Activated naive CD4-positive, alpha-beta T cell treated with anti-CD3 and anti-CD28 coated beads, Interleukin-2, amount 50 U/mL, for 24 hours (primary cell): Measurements from ENCODE around the gene COL4A1.

Experiments used
- H3K27ac Mint-ChIP-seq: one replicate; pipeline ENCODE4 v1.8.0; 2021; ENCODE audit warnings: mild to moderate bottlenecking, mixed read lengths
- H3K27me3 Mint-ChIP-seq: one replicate; pipeline ENCODE4 v1.8.0; 2021; ENCODE audit warnings: mixed read lengths
- H3K36me3 Mint-ChIP-seq: one replicate; pipeline ENCODE4 v1.8.0; 2021; ENCODE audit warnings: mixed read lengths
- H3K4me1 Mint-ChIP-seq: one replicate; pipeline ENCODE4 v1.8.0; 2021; ENCODE audit warnings: mixed read lengths
- H3K4me3 Mint-ChIP-seq: one replicate; pipeline ENCODE4 v1.8.0; 2021; ENCODE audit warnings: mild to moderate bottlenecking, mixed read lengths
- H3K9me3 Mint-ChIP-seq: one replicate; pipeline ENCODE4 v1.8.0; 2021; ENCODE audit warnings: mixed read lengths

The COL4A1 gene

DNA sequence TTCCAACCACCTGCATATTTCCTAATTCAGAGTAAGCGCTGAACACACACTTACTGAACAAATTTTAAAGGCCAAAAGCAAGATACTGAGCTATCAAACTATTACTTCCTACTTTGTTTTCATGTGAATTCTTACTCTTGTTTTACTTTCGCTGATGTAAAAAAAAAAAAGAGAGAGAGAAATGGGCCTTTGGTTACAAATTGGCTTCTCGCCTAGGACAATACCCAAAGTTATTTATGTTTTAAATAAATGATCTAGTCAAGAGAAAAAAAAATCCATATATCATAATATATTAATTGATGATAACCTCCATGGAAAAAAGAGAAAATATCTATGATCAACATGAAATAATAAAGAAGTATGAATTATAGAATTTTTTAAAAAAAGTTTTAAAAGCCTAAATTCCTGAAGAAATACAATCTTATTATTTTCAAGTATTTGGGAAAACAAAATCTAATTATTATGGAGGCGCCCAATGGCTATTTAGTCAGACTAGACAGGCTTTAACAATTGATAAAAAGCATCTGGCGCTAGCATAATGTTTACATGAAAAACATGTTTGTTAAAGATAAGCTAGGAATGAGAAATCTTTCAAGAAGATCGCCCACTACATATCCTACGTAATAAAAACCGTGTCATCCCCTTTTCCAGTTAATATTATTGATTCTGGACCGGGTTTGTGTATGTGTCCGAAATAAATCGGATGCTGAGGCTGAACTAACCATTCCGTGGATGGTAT lies 9.0 kb downstream of the COL4A1 start:
- Mint-ChIP-seq H3K4me1 (no peaks in the 10 kb centered on the region), H3K9me3 (no peaks in the 10 kb centered on the region), H3K27me3 (peaks cover 28% of the 10 kb centered on the region), H3K4me3 (no peak overlapping the region), H3K27ac (no peak overlapping the region), H3K36me3 (no peaks in the 10 kb centered on the region)

DNA sequence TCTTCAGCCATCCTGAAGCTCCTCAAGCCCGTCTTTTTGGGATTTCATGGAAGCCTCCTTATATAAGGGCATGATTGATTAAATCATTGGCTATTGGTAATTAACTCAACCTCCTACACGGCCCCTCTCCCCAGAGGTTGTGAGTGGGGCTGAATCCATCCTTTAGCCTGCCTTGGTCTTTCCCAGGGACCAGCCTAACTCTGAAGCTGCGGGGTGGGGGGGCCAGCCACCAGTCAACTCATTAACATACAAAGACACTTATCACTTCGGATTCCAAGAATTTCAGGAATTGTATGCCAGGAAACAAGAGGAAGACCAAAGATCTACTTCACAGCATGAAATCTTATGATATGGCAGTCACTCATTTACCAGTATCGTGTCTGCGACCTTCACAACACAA lies 9.9 kb downstream of the COL4A1 start:
- peaks cover 27% of the 10 kb centered on the region for H3K27me3 Mint-ChIP-seq

DNA sequence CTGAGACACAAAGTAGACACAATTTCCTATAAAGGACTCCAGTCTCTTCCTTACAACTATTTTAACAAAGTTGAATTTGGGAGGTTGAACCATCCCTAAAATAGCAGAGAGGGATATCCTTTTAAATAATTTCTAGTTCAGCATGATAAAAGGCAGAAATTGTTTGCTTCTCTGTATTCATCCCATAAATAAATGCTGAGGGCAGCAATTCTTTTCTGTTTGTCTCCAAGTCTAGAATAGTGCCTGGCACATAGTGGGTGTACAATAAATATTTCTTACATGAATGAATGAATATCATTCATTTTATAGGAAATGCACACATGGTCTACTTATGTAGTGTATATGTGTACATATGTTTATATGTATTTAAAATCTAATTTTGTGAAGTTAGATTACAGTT lies 12.3 kb downstream of the COL4A1 start:
- H3K4me3 Mint-ChIP-seq = no peak overlapping the region
- H3K27me3 Mint-ChIP-seq = peaks cover 16% of the 10 kb centered on the region
- no peaks in the 10 kb centered on the region for H3K9me3 Mint-ChIP-seq
- H3K36me3 Mint-ChIP-seq = no peaks in the 10 kb centered on the region
- no peaks in the 10 kb centered on the region for H3K4me1 Mint-ChIP-seq
- no peak overlapping the region for H3K27ac Mint-ChIP-seq

More for the DNA sequence above, 9.9 kb downstream of the COL4A1 start:
- no peaks in the 10 kb centered on the region for H3K36me3 Mint-ChIP-seq
- H3K27ac Mint-ChIP-seq = no peak overlapping the region
- H3K9me3 Mint-ChIP-seq = no peaks in the 10 kb centered on the region
- H3K4me3 Mint-ChIP-seq = no peak overlapping the region
- H3K4me1 Mint-ChIP-seq = no peaks in the 10 kb centered on the region

DNA sequence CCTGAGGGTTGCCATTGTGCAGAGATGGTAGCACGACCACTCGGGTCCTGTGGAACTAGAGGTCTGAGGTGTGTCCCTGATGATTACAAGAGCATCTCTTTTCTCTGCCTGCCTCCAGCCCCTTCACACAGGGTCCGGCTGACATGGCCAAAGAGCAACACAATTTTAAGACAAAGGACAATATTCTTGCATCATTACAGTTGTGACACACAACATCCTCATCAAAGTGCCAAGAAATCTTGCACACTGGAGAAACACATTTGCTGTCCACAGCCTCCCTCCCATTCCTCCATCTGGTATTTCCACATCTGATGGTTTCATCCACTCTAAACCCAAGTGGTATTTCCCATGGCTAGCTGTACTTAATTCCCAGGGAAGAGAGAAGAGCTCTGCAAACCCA lies 12.8 kb downstream of the COL4A1 start:
- Mint-ChIP-seq H3K4me1 (no peaks in the 10 kb centered on the region), H3K27ac (no peak overlapping the region), H3K27me3 (peaks cover 16% of the 10 kb centered on the region), H3K9me3 (no peaks in the 10 kb centered on the region), H3K36me3 (no peaks in the 10 kb centered on the region), H3K4me3 (no peak overlapping the region)

DNA sequence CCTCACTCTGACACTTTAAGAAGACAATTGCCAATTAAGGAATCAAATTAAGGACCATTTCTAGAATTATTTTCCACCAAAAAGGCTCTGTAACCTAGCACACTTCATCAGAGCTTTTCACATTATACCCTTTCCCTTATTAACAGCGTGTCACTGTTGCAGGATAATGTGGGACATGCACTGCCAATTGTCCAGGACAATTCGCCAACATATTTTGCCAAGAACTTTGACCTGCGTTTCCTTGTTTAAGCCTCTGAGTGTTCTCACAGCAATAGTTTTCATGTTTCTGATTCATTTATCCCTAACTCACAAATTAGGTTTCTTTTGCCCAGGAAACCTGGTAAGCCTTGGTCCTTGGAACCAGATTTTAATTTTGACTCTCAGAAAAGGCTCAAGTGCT lies 13.3 kb downstream of the COL4A1 start:
- no peaks in the 10 kb centered on the region for H3K36me3 Mint-ChIP-seq
- no peaks in the 10 kb centered on the region for H3K4me1 Mint-ChIP-seq
- H3K27ac Mint-ChIP-seq = no peak overlapping the region
- peaks cover 15% of the 10 kb centered on the region for H3K27me3 Mint-ChIP-seq
- no peak overlapping the region for H3K4me3 Mint-ChIP-seq
- H3K9me3 Mint-ChIP-seq = no peaks in the 10 kb centered on the region

DNA sequence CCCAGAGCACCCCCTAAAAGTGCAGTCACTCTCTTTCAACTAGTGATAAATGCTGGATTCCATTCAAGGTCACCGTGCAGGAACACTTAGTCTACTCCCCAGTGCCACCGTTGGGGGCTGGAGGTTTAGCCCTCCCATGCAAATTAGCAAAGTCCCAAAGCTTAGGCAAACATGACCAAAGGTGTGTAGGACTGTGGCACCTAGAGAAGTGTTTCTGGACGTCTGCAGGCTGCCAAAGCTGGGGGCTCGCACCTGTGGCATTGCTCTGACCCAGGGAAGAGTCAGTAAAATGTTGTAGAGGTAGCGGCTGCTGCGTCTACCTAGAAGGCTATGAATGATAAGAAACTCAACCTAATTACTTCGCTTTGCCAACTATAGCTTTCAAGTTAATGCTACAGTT lies 13.9 kb downstream of the COL4A1 start:
- H3K4me3 Mint-ChIP-seq = no peak overlapping the region
- no peaks in the 10 kb centered on the region for H3K4me1 Mint-ChIP-seq
- H3K36me3 Mint-ChIP-seq = no peaks in the 10 kb centered on the region
- no peak overlapping the region for H3K27ac Mint-ChIP-seq
- H3K27me3 Mint-ChIP-seq = peaks cover 12% of the 10 kb centered on the region
- H3K9me3 Mint-ChIP-seq = no peaks in the 10 kb centered on the region

DNA sequence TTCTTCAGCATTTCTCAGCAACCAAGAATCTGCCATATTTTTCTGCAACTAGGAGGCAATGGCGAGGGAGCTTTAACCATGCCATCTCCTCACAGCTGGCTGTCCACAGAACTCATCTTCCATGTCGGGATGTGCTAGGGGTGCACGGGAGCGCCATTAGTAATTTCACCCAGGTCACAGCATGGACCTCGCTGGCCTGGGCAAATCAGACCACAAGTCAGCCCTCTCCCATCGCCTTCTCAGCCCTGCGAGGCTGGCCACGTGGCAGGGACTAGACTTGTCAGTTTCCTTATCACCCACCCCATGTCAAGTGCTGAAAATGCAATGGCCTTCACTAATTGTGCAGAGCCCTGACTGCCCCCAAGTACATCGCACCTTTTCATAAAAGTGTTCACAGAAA lies 15.7 kb downstream of the COL4A1 start:
- H3K9me3 Mint-ChIP-seq = no peaks in the 10 kb centered on the region
- no peak overlapping the region for H3K4me3 Mint-ChIP-seq
- H3K36me3 Mint-ChIP-seq = no peaks in the 10 kb centered on the region
- H3K4me1 Mint-ChIP-seq = no peaks in the 10 kb centered on the region
- peaks cover 7% of the 10 kb centered on the region for H3K27me3 Mint-ChIP-seq
- H3K27ac Mint-ChIP-seq = no peak overlapping the region

DNA sequence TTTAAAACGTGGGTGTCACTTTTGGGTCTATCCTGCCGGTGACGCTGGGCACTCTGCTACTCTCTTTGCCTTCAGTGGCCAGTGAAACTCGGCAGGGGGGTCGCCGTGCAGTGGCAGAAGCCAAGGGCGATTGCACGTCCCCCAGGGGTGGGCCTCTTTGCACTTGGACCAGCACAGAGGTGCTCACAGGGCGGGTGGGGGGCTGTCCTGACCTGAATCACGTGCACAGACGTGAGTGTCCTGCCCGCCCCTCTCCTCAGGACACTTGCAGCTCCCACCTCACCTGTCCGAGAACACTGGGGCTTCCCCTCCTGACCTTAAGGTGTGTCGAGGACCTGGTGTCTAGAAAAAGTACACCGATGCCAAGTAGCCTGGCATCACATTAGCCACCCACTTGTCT lies 16.1 kb downstream of the COL4A1 start:
- peaks cover 4% of the 10 kb centered on the region for H3K27me3 Mint-ChIP-seq
- H3K4me1 Mint-ChIP-seq = no peaks in the 10 kb centered on the region
- no peak overlapping the region for H3K27ac Mint-ChIP-seq
- no peak overlapping the region for H3K4me3 Mint-ChIP-seq
- no peaks in the 10 kb centered on the region for H3K9me3 Mint-ChIP-seq
- H3K36me3 Mint-ChIP-seq = no peaks in the 10 kb centered on the region

DNA sequence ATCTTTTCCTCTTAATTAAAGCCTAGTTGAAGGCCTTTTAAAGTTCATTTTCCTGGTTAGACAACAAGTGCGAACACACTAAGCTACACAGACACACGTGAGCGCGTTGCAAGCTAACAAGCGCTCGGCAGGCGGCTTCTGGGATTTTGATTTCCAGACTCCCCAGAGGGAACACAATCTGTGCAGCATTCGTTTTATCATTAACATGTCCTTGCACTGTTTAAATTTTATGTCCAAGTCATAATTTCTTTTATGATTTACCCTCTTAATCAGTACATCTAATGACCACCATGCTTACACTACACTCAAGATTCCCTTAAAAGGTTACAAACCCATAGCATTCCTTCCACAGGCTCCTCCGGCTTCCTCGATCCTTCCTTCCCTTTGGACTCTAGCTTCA lies 16.8 kb downstream of the COL4A1 start:
- Mint-ChIP-seq H3K36me3 (no peaks in the 10 kb centered on the region), H3K27me3 (peaks cover 2% of the 10 kb centered on the region), H3K4me3 (no peak overlapping the region), H3K27ac (no peak overlapping the region), H3K9me3 (no peaks in the 10 kb centered on the region), H3K4me1 (no peaks in the 10 kb centered on the region)

DNA sequence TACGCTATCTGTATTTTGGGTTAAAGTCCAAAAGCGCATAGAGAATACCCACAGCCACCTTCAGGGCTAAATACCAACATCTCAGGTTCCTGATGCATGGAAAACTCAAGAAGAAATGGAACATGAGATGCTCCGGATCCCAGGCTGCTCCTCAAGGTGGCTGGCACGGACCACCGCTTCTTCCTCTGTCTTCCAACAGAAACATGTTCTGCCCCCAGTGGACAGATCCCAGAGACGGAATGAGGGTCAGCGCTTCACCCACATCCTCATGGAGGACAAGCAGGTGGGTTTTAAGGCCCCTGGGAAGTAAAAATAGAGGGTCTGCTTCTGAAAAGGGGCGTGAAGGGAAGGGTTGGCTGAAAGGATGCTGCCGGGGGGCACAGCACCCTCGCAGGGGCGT lies 17.3 kb downstream of the COL4A1 start:
- no peaks in the 10 kb centered on the region for H3K9me3 Mint-ChIP-seq
- no peaks in the 10 kb centered on the region for H3K36me3 Mint-ChIP-seq
- no peak overlapping the region for H3K4me3 Mint-ChIP-seq

DNA sequence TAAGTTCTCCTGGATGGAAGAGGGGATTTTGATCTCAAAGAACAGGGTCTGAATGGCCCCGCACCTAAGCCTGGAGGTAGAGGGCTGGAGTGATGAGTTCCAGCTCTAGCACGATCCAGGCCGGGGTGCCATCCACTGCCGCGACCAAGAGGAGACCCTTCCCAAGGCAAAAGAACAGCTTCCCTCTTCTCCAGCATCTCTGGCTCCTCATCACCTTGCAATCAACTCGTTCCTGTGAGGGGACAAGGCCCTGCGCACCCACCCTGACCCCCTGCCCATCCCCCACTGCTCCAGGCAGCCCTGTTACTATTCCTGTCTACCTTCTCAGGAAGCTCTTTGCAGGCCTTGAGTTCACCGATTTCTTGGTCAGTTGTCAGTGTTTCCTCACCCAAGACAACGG lies 17.8 kb downstream of the COL4A1 start:
- no peaks in the 10 kb centered on the region for H3K36me3 Mint-ChIP-seq
- H3K4me1 Mint-ChIP-seq = no peaks in the 10 kb centered on the region
- no peak overlapping the region for H3K27ac Mint-ChIP-seq
- H3K9me3 Mint-ChIP-seq = no peaks in the 10 kb centered on the region
- H3K4me3 Mint-ChIP-seq = no peak overlapping the region
- peaks cover 2% of the 10 kb centered on the region for H3K27me3 Mint-ChIP-seq

More for the DNA sequence above, 17.3 kb downstream of the COL4A1 start:
- H3K27me3 Mint-ChIP-seq = peaks cover 2% of the 10 kb centered on the region
- no peaks in the 10 kb centered on the region for H3K4me1 Mint-ChIP-seq
- H3K27ac Mint-ChIP-seq = no peak overlapping the region

DNA sequence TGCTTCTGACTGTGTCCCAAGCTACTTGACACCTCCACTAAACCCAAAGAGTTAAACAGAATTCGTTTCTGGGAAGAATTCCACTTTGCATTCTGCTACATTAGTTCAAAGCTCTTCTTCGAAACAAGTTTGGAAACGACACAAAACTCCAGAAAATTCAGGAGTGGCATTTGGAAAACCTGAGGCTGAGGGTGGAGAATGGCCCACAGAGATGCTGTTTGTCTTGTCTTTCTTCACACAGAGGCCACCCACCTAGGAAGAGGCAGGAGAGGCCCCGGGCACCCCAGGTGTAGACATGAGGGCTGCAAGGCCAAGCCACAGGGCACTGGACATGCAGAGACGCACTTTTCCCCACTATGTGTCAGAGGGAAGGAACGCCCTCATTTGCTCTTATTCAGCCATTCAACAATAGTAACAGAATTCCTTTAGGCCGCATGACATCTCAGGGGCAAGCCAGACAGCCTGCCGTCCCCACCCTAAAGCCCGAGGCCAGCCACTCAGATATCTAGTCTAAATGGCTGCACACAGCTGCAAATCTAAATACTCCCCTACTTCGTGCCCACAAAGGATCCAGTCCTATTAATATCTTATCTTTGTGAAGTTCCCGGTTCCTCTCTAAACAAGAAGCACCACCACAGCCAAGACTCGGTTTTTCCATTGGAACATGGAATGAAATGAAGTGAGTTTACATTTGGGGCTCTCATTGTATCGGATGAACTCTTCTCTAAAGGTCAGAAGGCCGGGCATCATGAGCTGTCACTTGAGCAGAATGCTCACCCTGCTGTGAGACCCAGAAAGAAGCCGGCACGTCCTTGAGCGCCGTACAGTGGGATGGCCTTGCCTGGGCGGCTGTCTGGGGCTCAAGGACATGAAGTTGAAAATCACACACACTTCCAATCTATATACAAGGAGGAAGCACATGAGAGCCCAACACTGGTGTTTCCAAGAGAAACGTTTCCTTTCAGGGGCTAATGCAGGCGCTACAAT lies 19.8 kb downstream of the COL4A1 start:
- no peaks in the 10 kb centered on the region for H3K27me3 Mint-ChIP-seq
- no peak overlapping the region for H3K27ac Mint-ChIP-seq
- H3K4me3 Mint-ChIP-seq = no peak overlapping the region
- H3K4me1 Mint-ChIP-seq = no peaks in the 10 kb centered on the region
- no peaks in the 10 kb centered on the region for H3K36me3 Mint-ChIP-seq
- no peaks in the 10 kb centered on the region for H3K9me3 Mint-ChIP-seq

DNA sequence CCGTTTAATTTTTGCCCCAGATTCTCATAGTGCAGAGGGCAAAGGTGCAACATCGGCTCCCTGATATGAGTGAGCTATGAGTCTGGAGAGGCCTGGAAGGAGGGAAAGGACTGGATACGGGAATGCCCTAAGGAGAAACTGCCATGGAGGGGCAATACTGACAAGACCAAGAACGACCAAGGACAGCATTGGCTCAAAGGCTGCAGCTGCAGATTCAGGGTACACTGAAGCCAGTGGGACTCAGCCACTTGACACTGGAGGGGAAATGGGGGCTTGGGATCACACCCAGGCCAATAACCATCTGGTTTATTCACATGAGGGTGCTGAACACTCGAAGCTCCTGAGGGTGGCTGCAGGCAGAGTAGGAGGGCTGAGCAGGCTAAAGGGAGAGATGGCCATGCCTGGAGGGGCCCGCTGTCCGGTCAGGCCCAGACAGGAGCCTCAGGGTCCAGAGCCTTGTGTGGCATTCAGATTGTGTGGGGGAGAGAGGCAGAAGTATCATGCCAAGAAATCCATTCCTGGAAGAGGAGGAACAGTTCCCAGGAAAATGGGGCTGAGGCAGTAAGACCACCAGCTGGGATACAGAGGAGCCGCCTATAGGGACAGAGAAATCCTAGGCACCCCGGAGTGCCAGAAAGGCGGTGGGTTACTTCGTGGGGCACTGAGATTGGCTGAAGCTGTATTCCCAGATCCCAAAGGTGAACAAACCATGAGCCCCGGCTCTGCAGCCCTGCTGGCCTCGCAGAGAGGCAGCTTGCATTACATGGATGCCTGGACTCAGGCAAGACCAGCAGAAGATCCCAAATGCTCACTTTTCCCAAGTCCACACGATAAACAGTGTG lies 20.7 kb downstream of the COL4A1 start:
- Mint-ChIP-seq H3K27me3 (no peaks in the 10 kb centered on the region), H3K27ac (no peak overlapping the region), H3K4me3 (no peak overlapping the region)

DNA sequence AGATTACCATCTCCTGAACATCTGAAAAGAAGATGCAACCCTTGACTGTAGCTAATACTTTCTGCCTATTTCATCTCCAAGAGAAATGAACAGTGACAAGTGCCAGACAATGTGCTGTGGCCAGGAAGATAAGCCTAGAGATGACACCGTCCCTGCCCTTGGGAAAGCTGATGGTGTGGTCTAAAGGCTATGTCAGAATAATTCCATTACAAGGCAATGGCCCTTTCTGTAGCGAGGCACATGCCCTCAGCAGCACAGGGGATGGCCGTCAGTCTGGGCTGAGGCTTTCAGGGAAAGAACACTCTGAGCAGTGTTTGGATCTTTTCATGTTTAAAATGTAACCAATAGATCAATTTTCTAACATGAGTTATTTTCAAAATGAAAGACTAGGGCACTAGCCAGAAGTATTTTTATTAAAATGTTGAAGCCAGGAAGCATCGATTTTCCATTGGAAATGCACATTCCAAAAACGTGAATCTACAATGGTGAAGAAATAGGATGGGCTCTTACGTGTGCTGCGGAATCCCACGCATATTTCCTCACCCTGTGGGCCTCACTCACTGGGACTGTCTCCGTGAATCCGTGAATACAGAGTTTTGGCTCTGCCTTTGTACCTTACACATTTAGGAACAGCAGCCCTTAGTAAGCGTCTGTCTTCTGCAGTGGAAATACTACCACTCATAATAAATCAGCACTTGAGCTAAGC lies 22.0 kb downstream of the COL4A1 start:
- Mint-ChIP-seq H3K27me3 (no peaks in the 10 kb centered on the region), H3K4me3 (no peak overlapping the region), H3K36me3 (no peaks in the 10 kb centered on the region), H3K27ac (no peak overlapping the region), H3K9me3 (no peaks in the 10 kb centered on the region), H3K4me1 (no peaks in the 10 kb centered on the region)

More for the DNA sequence above, 20.7 kb downstream of the COL4A1 start:
- H3K36me3 Mint-ChIP-seq = no peaks in the 10 kb centered on the region
- H3K9me3 Mint-ChIP-seq = no peaks in the 10 kb centered on the region
- H3K4me1 Mint-ChIP-seq = no peaks in the 10 kb centered on the region
